ENCODE data around the gene SLC41A2. TPM values are rescaled to one million over a fixed set of nuclear protein-coding genes. Genes with fewer than 3 reads are reported as not detected.

Gene SLC41A2
- total RNA-seq, 4 donors from 2014 or later = 8.4 to 26.1 (median 18.0) TPM

GRCh38 chr12:104925501-104925900 lies 32.6 kb downstream of the SLC41A2 start:
- no peaks in the 10 kb centered on the region for H3K4me1 ChIP-seq
- WGBS, 2 donors = 94 to 95% methylated on average over 7 of the region's 7 CpGs
- H3K27ac ChIP-seq = no peak overlapping the region
- H3K36me3 ChIP-seq = no peaks in the 10 kb centered on the region
- H3K27me3 ChIP-seq = no peaks in the 10 kb centered on the region
- H3K9me3 ChIP-seq = peaks cover 0 to 18% (median 9%) of the 10 kb centered on the region in 4 donors
- H3K4me3 ChIP-seq = no peak overlapping the region
- TF ChIP-seq CTCF (IDR thresholded peaks at IDR 0.05) (no peak), POLR2A (IDR thresholded peaks at IDR 0.05) (no peak), EP300 (IDR thresholded peaks at IDR 0.05) (no peak)
- DNase-seq (ENCODE audit: low spot score in 2 of 2) = no peak

GRCh38 chr12:104921340-104921739 lies 36.8 kb downstream of the SLC41A2 start:
- Histone ChIP-seq H3K36me3 (no peaks in the 10 kb centered on the region), H3K4me1 (no peaks in the 10 kb centered on the region), H3K4me3 (no peak overlapping the region), H3K27me3 (no peaks in the 10 kb centered on the region), H3K27ac (no peak overlapping the region), H3K9me3 (peaks cover 0 to 18% (median 9%) of the 10 kb centered on the region in 4 donors)
- no peak for TF ChIP-seq CTCF (IDR thresholded peaks at IDR 0.05)
- TF ChIP-seq POLR2A (IDR thresholded peaks at IDR 0.05) = no peak
- TF ChIP-seq EP300 (IDR thresholded peaks at IDR 0.05) = no peak
- no peak for DNase-seq (ENCODE audit: low spot score in 2 of 2)

- WGBS, 2 donors = 89 to 90% methylated on average over 4 of the region's 4 CpGs
- no peak for TF ChIP-seq EP300 (IDR thresholded peaks at IDR 0.05)
- TF ChIP-seq CTCF (IDR thresholded peaks at IDR 0.05) = no peak
- no peak for TF ChIP-seq POLR2A (IDR thresholded peaks at IDR 0.05)
- no peaks in the 10 kb centered on the region for H3K27me3 ChIP-seq
Measured at GRCh38 chr12:104911942-104912341, 46.1 kb downstream of the SLC41A2 start.

GRCh38 chr12:104910196-104910840 lies 47.8 kb downstream of the SLC41A2 start:
- H3K9me3 ChIP-seq = no peaks in the 10 kb centered on the region
- peak overlapping the region in 1 of 4 donors; percentile 46 for H3K27ac ChIP-seq
- no peak overlapping the region for H3K4me3 ChIP-seq
- H3K36me3 ChIP-seq = no peaks in the 10 kb centered on the region
- TF ChIP-seq EP300 (IDR thresholded peaks at IDR 0.05) (no peak), POLR2A (IDR thresholded peaks at IDR 0.05) (no peak), CTCF (IDR thresholded peaks at IDR 0.05) (no peak)
- peak in 1 of 2 donors; percentile 24 for DNase-seq (ENCODE audit: low spot score in 2 of 2)
- no peaks in the 10 kb centered on the region for H3K27me3 ChIP-seq
- H3K4me1 ChIP-seq = peaks cover 0 to 7% (median 0%) of the 10 kb centered on the region in 4 donors
- 89 to 96% methylated on average over 1 of the region's 1 CpG for WGBS, 2 donors

More at GRCh38 chr12:104911942-104912341, 46.1 kb downstream of the SLC41A2 start:
- H3K9me3 ChIP-seq = no peaks in the 10 kb centered on the region
- no peaks in the 10 kb centered on the region for H3K36me3 ChIP-seq
- H3K4me1 ChIP-seq = peaks cover 0 to 7% (median 0%) of the 10 kb centered on the region in 4 donors
- no peak overlapping the region for H3K27ac ChIP-seq
- H3K4me3 ChIP-seq = no peak overlapping the region
- DNase-seq (ENCODE audit: low spot score in 2 of 2) = no peak

DNA sequence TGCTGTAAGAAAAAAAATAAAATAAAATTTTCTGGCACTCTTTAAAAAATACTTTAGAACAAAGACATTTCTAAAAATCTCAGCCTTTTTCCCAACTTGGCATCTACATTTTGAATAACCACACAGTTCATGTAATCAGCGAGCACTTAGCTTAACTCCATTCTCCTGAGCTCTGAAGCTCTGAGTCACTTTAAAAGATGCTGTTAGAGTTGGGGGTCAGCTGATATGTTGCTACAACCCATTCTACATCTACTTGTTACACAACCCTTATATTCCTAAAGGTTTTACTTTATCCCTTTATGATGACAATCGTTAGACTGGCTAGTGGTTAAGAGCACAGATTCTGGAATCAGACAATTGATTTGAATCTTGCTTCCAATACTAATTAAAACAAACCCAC lies 48.3 kb downstream of the SLC41A2 start:
- no peak overlapping the region for H3K4me3 ChIP-seq
- no peaks in the 10 kb centered on the region for H3K9me3 ChIP-seq
- peak overlapping the region in 1 of 4 donors; percentile 46 for H3K27ac ChIP-seq
- no peak for DNase-seq (ENCODE audit: low spot score in 2 of 2)
- H3K36me3 ChIP-seq = no peaks in the 10 kb centered on the region
- WGBS, 2 donors = 69 to 78% methylated on average over 2 of the region's 2 CpGs
- peaks cover 0 to 7% (median 0%) of the 10 kb centered on the region in 4 donors for H3K4me1 ChIP-seq
- TF ChIP-seq POLR2A (IDR thresholded peaks at IDR 0.05) (no peak), CTCF (IDR thresholded peaks at IDR 0.05) (no peak), EP300 (IDR thresholded peaks at IDR 0.05) (no peak)
- no peaks in the 10 kb centered on the region for H3K27me3 ChIP-seq

Other genes with a start within 250 kb of the SLC41A2 start
- 1 to 10 TPM; 3.7 to 6.8 (median 6.1) TPM for gene NOPCHAP1, start 28.0 kb upstream of the SLC41A2 start, total RNA-seq
- 10 to 100 TPM in 2 of 4 donors, 1 to 10 TPM in 2; 7.2 to 12.2 (median 10.2) TPM for gene ALDH1L2, start 126.2 kb upstream of the SLC41A2 start, total RNA-seq
- 100 to 1,000 TPM in 1 of 4 donors, 10 to 100 TPM in 3; 60.9 to 119 (median 79.9) TPM for gene WASHC4, start 149.4 kb upstream of the SLC41A2 start, total RNA-seq